ENCODE data around the gene CENPL. TPM values are rescaled to one million over a fixed set of nuclear protein-coding genes. Genes with fewer than 3 reads are reported as not detected.
A peak's percentile ranks its signal among the peaks of the same experiment; 100 is the strongest.

Gene CENPL
- total and polyA plus RNA-seq, 2 of the 4 experiments (the other 2 are of a cell fraction), result 6.3 to 21.1 TPM

DNA sequence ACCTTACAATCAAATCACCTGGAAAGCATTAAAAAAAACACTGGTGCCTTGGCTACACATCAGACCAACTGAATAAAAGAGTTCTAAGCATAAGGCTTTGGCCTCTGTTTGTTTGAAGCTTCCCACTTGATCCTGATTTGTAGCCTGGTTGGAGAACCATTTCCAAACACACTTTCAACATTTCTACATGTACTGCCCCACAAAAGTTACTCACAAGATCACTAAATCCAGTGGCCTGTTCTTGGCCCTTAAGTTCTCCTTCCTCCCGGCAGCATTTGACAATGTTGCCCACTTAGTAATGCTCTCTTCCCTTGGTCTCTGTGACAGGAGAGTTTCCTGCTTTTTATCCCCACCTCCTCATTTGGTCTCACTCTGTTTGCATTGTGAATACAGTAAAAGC, 31.3 kb upstream of the CENPL start:
- Histone ChIP-seq H4K5ac (ENCODE audit: low read depth, low read length) (peak overlapping the region; percentile 43), H4K91ac (ENCODE audit: insufficient read depth, low read depth, low read length) (0 out of 2 replicates have a peak overlapping the region, but pooled peaks have one; percentile 20), H4K8ac (ENCODE audit: low read depth in 2 of 2, low read length in 2 of 2) (peak overlapping the region; percentile 25 to 52; a peak in 1 of 4 replicates), H3K79me1 (ENCODE audit: low read depth in 1 of 2, low read length in 2 of 2) (peaks cover 8 to 37% of the 10 kb centered on the region in 2 experiments; a peak in 2 of 4 replicates), H2BK5ac (ENCODE audit: low read depth, low read length, poor library complexity, severe bottlenecking) (peak overlapping the region; percentile 81), H3K4me2 (ENCODE audit: low read depth, low read length) (peak overlapping the region; percentile 52; the same call in 1 of the 2 replicates), H3K4me1 (ENCODE audit: control insufficient read depth, insufficient read depth, low read length) (peaks cover 18% of the 10 kb centered on the region), H3K4ac (ENCODE audit: low read depth, low read length) (peak overlapping the region; percentile 47), H3K18ac (ENCODE audit: low read depth, low read length) (peak overlapping the region; percentile 89; the same call in 1 of the 2 replicates), H3K36me3 (ENCODE audit: control insufficient read depth, insufficient read depth, low read length) (peaks cover 12% of the 10 kb centered on the region), H2BK15ac (ENCODE audit: low read depth, low read length) (peak overlapping the region; percentile 29), H3K9ac (ENCODE audit: low read depth, low read length) (peak overlapping the region; percentile 75), H2BK120ac (ENCODE audit: low read depth, low read length) (peak overlapping the region; percentile 36), H3K27me3 (ENCODE audit: control insufficient read depth, insufficient read depth, low read length) (no peaks in the 10 kb centered on the region), H3K4me3 (ENCODE audit: insufficient read depth, low read depth, low read length) (no peak overlapping the region), H3K27ac (ENCODE audit: insufficient read depth, low read length) (peak overlapping the region; percentile 97), H2BK20ac (ENCODE audit: low read depth, low read length) (0 out of 2 replicates have a peak overlapping the region, but pooled peaks have one; percentile 2), H3K14ac (replicated peaks; ENCODE audit: low read depth, low read length) (peak overlapping the region; percentile 6), H2AK9ac (replicated peaks; ENCODE audit: low read depth, low read length, poor library complexity) (no peak overlapping the region), H2AK5ac (ENCODE audit: low read depth, low read length) (peak overlapping the region; percentile 59; the same call in 1 of the 2 replicates), H3K23ac (ENCODE audit: low read depth, low read length) (peak overlapping the region; percentile 6; the same call in 1 of the 2 replicates), H2AFZ (replicated peaks; ENCODE audit: low read length, poor library complexity) (no peak overlapping the region), H3K56ac (ENCODE audit: extremely low read depth, insufficient read depth, low read length) (no peak overlapping the region; the same call in 1 of the 2 replicates), H4K20me1 (ENCODE audit: insufficient read depth, low read length) (peaks cover 6% of the 10 kb centered on the region; the same call in 1 of the 2 replicates), H3K9me3 (ENCODE audit: control insufficient read depth, insufficient read depth, low read length) (no peaks in the 10 kb centered on the region), H3K9me1 (ENCODE audit: insufficient read depth, low read length) (peaks cover 5% of the 10 kb centered on the region)
- dilution Hi-C loops (cut with HindIII; ENCODE audit: low sequenced_read_pairs, unreplicated experiment), result no loop called here
- BruUV-seq (replicated peaks), result no TSS peak
- TF ChIP-seq MAFK (IDR thresholded peaks at IDR 0.05; ENCODE audit: low read depth, low read length), result no peak
- TF ChIP-seq RCOR1 (IDR thresholded peaks at IDR 0.05; ENCODE audit: insufficient replicate concordance, low read length), result no peak
- TF ChIP-seq RAD21 (IDR thresholded peaks at IDR 0.05; ENCODE audit: low read length), result no peak
- TF ChIP-seq CHD1 (IDR thresholded peaks at IDR 0.05; ENCODE audit: low read depth, low read length), result no peak
- no peak for TF ChIP-seq CTCF (conservative IDR thresholded peaks at IDR 0.05; ENCODE audit: low read depth, low read length)
- TF ChIP-seq CEBPB (IDR thresholded peaks at IDR 0.05; ENCODE audit: low read depth, low read length), result no peak
- TF ChIP-seq MAZ (IDR thresholded peaks at IDR 0.05; ENCODE audit: borderline replicate concordance, low read depth, low read length), result no peak
- no peak for TF ChIP-seq MXI1 (IDR thresholded peaks at IDR 0.05; ENCODE audit: borderline replicate concordance, low read depth, low read length)
- TF ChIP-seq POLR2A (IDR thresholded peaks at IDR 0.05; ENCODE audit: low read depth, low read length), result no peak
- TF ChIP-seq BHLHE40 (IDR thresholded peaks at IDR 0.05; ENCODE audit: low read depth, low read length), result no peak
- no peak for TF ChIP-seq FOS (IDR thresholded peaks at IDR 0.05; ENCODE audit: low read depth, low read length)
- no peak for TF ChIP-seq USF2 (IDR thresholded peaks at IDR 0.05; ENCODE audit: low read depth, low read length)
- no peak for TF ChIP-seq NFE2L2 (IDR thresholded peaks at IDR 0.05; ENCODE audit: low read depth, low read length)
- TF ChIP-seq, protein P1, sequence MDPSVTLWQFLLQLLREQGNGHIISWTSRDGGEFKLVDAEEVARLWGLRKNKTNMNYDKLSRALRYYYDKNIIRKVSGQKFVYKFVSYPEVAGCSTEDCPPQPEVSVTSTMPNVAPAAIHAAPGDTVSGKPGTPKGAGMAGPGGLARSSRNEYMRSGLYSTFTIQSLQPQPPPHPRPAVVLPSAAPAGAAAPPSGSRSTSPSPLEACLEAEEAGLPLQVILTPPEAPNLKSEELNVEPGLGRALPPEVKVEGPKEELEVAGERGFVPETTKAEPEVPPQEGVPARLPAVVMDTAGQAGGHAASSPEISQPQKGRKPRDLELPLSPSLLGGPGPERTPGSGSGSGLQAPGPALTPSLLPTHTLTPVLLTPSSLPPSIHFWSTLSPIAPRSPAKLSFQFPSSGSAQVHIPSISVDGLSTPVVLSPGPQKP (IDR thresholded peaks at IDR 0.05; ENCODE audit: borderline replicate concordance, low read depth, low read length), result no peak
- intact Hi-C loops (cut with micrococcal nuclease), result no loop called here
- DNase-seq, result no peak
- ChIA-PET POLR2A (ENCODE audit: unreplicated experiment) (interaction anchor here (0.7 kb wide), 1 partner anchor 19 kb away, joined by 4 read pairs; no protein-coding TSS in a partner anchor), CTCF (interaction anchor here (1.0 to 2.7 kb wide), 2 partner anchors 10 to 11 kb away, joined by 6 to 8 read pairs; no protein-coding TSS in a partner anchor)
- no peak for ATAC-seq (ENCODE audit: low read depth)
- in situ Hi-C loops (cut with MboI; ENCODE audit: low sequenced_read_pairs), result no loop called here
- no CpG with 5 or more reads among the region's 1 CpG for WGBS, 2 experiments (ENCODE audit: extremely low coverage in 2 of 2, insufficient read length in 1 of 2)
